HCT116 (cell line): ENCODE measurements around the gene MPP4. TPM values are rescaled to one million over a fixed set of nuclear protein-coding genes. Genes with fewer than 3 reads are reported as not detected.
A peak's percentile ranks its signal among the peaks of the same experiment; 100 is the strongest.

Experiments used
- ATAC-seq: fragments of 200-7000 bp; cut with Tn5 transposase; 2 replicates; pipeline ENCODE4 v1.9.1; 2020; ENCODE audit warnings: mild to moderate bottlenecking, moderate library complexity
- BruUV-seq: library from RNA; stranded (reverse); fragments of 400-500 nt; replicated peaks from 2 replicates; lab custom pipeline; 2021; lab: Mats Ljungman, UMichigan
- CTCF ChIA-PET: fragments of 300-600 bp; sonication (Branson Sonifier 250); formaldehyde crosslinking; loops from one replicate; lab custom pipeline; 2021; ENCODE audit warnings: antibody characterized with exemption; lab: Charles Lee
- POLR2A ChIA-PET: fragments of 300-600, 350-600 bp; sonication (Branson Sonifier 250); formaldehyde crosslinking; loops from one replicate; lab custom pipeline; 2021; ENCODE audit warnings: antibody characterized with exemption; lab: Charles Lee
- RAD21 ChIA-PET, 2 experiments: fragments of 300-600 bp; sonication (Branson Sonifier 250); formaldehyde crosslinking; loops; one replicate each; lab custom pipeline; 2023; ENCODE audit warnings: low total read pairs in 2 of 2; ENCODE audit not compliant: uncharacterized antibody in 2 of 2, unreplicated experiment in 2 of 2, low non-redundant PET in 1 of 2; lab: Charles Lee
- DNase-seq: peaks from one replicate; pipeline ENCODE4 v3.0.0-alpha.2; 2010; ENCODE audit warnings: low read depth, low spot score
- H2AFZ ChIP-seq: fragments of 200-600 bp; shearing (Covaris generic), sonication (generic); 2 replicates; pipeline ENCODE4 v1.6.1; 2017; ENCODE audit warnings: low read depth, mixed run types, mixed read lengths, antibody characterized with exemption, low read length; ENCODE audit not compliant: poor library complexity, severe bottlenecking
- H3K27ac ChIP-seq: 2 replicates; pipeline ENCODE4 v1.5.1; 2012; ENCODE audit warnings: low read depth, low read length
- H3K27me3 ChIP-seq: fragments of 200-600 bp; sonication (generic); 2 replicates; pipeline ENCODE4 v1.6.1; 2016; ENCODE audit warnings: mixed run types, low read length, mixed read lengths; ENCODE audit not compliant: insufficient read depth
- H3K36me3 ChIP-seq, 2 experiments: fragments of 200-500 bp in 1 of 2; fragments of 200-600 bp in 1 of 2; sonication (Bioruptor generic) in 1 of 2; sonication (generic) in 1 of 2; 2 replicates each; pipeline versions ENCODE4 v1.5.1 to v1.6.1; 2014 to 2016; ENCODE audit warnings: low read length in 2 of 2, inconsistent platforms in 1 of 2, mixed read lengths in 1 of 2, mixed run types in 1 of 2; ENCODE audit not compliant: insufficient read depth in 2 of 2, control insufficient read depth in 1 of 2
- H3K4me1 ChIP-seq, 2 experiments: fragments of 200-600 bp in 1 of 2; sonication (generic) in 1 of 2; 2 replicates each; pipeline versions ENCODE4 v1.5.1 to v1.6.1; 2012 to 2017; ENCODE audit warnings: low read length in 2 of 2, inconsistent platforms in 1 of 2, mild to moderate bottlenecking in 1 of 2, mixed read lengths in 1 of 2, mixed run types in 1 of 2, moderate library complexity in 1 of 2; ENCODE audit not compliant: insufficient read depth in 2 of 2, control insufficient read depth in 1 of 2
- H3K4me2 ChIP-seq: fragments of 200-600 bp; sonication (generic); 2 replicates; pipeline ENCODE4 v1.6.1; 2017; ENCODE audit warnings: mixed run types, low read length, mixed read lengths
- H3K4me3 ChIP-seq, 2 experiments: fragments of 200-600 bp in 1 of 2; sonication (generic) in 1 of 2; replicated peaks in 1 of 2; 2 replicates each; pipeline ENCODE4 v1.5.1; 2011 to 2016; ENCODE audit warnings: low read length in 2 of 2, control low read depth in 1 of 2, low read depth in 1 of 2, mild to moderate bottlenecking in 1 of 2, mixed read lengths in 1 of 2, mixed run types in 1 of 2
- H3K79me2 ChIP-seq: fragments of 200-600 bp; sonication (generic); 2 replicates; pipeline ENCODE4 v1.6.1; 2017; ENCODE audit warnings: mild to moderate bottlenecking, mixed run types, low read length, moderate library complexity, mixed read lengths; ENCODE audit not compliant: insufficient read depth
- H3K9ac ChIP-seq: fragments of 200-600 bp; sonication (generic); 2 replicates; pipeline ENCODE4 v1.6.1; 2016; ENCODE audit warnings: low read length, mixed read lengths
- H3K9me2 ChIP-seq: fragments of 200-600 bp; sonication (generic), shearing (Covaris generic); 2 replicates; pipeline ENCODE4 v1.6.1; 2017; ENCODE audit warnings: mixed run types, mild to moderate bottlenecking, moderate library complexity; ENCODE audit not compliant: insufficient read depth
- H3K9me3 ChIP-seq, 2 experiments: fragments of 200-500 bp in 1 of 2; fragments of 200-600 bp in 1 of 2; sonication (Bioruptor generic) in 1 of 2; sonication (generic) in 1 of 2; 2 replicates each; pipeline ENCODE4 v1.6.1; 2014 to 2017; ENCODE audit warnings: low read length in 2 of 2, mixed read lengths in 2 of 2, inconsistent platforms in 1 of 2, low read depth in 1 of 2, mild to moderate bottlenecking in 1 of 2, mixed run types in 1 of 2, moderate library complexity in 1 of 2; ENCODE audit not compliant: control insufficient read depth in 1 of 2, insufficient read depth in 1 of 2
- H4K20me1 ChIP-seq: fragments of 200-600 bp; sonication (generic), shearing (Covaris generic); 2 replicates; pipeline ENCODE4 v1.6.1; 2017; ENCODE audit warnings: mixed run types, mild to moderate bottlenecking, moderate library complexity; ENCODE audit not compliant: insufficient read depth
- ATF3 ChIP-seq: IDR thresholded peaks from 2 replicates; pipeline ENCODE4 v1.6.1; 2012
- CBX3 ChIP-seq: IDR thresholded peaks from 2 replicates; pipeline ENCODE4 v1.6.1; 2012; ENCODE audit warnings: low read depth
- EGR1 ChIP-seq: IDR thresholded peaks from 2 replicates; pipeline ENCODE4 v1.6.1; 2012; ENCODE audit warnings: low read depth
- ELF1 ChIP-seq: IDR thresholded peaks from 2 replicates; pipeline ENCODE4 v1.6.1; 2012; ENCODE audit warnings: low read depth, borderline replicate concordance
- EZH2 ChIP-seq: fragments of 200-600 bp; sonication (generic); IDR thresholded peaks from 2 replicates; pipeline ENCODE4 v1.6.1; 2017; ENCODE audit warnings: antibody characterized with exemption, mixed run types
- EZH2phosphoT487 ChIP-seq: fragments of 200-600 bp; IDR thresholded peaks from 2 replicates; pipeline ENCODE4 v1.6.1; 2018; ENCODE audit warnings: antibody characterized with exemption, borderline replicate concordance
- FOSL1 ChIP-seq: IDR thresholded peaks from 2 replicates; pipeline ENCODE4 v1.6.1; 2012; ENCODE audit warnings: low read depth
- MAX ChIP-seq: IDR thresholded peaks from 2 replicates; pipeline ENCODE4 v1.6.1; 2012
- POLR2A ChIP-seq: IDR thresholded peaks from 2 replicates; pipeline ENCODE4 v1.7.0; 2011; ENCODE audit warnings: borderline replicate concordance; ENCODE audit not compliant: insufficient read depth, insufficient read length; ENCODE audit errors: extremely low read depth
- POLR2AphosphoS5 ChIP-seq: IDR thresholded peaks from 2 replicates; pipeline ENCODE4 v1.6.1; 2011; ENCODE audit warnings: mild to moderate bottlenecking, low read depth, low read length, moderate library complexity
- REST ChIP-seq: IDR thresholded peaks from 2 replicates; pipeline ENCODE4 v1.6.1; 2012; ENCODE audit warnings: low read depth
- SIN3A ChIP-seq: IDR thresholded peaks from 2 replicates; pipeline ENCODE4 v1.6.1; 2012; ENCODE audit warnings: low read depth
- SRF ChIP-seq: IDR thresholded peaks from 2 replicates; pipeline ENCODE4 v1.6.1; 2012; ENCODE audit warnings: low read depth
- TCF7L2 ChIP-seq: IDR thresholded peaks from 2 replicates; pipeline ENCODE4 v1.7.0; 2011; ENCODE audit warnings: borderline replicate concordance, inconsistent platforms; ENCODE audit not compliant: insufficient read depth, insufficient read length; ENCODE audit errors: extremely low read depth
- YY1 ChIP-seq: IDR thresholded peaks from 2 replicates; pipeline ENCODE4 v1.6.1; 2011; ENCODE audit warnings: low read length, low read depth, moderate library complexity, mild to moderate bottlenecking; ENCODE audit not compliant: insufficient replicate concordance; ENCODE audit errors: extremely low read depth
- ZFX ChIP-seq: fragments of 450-650 bp; IDR thresholded peaks from 2 replicates; pipeline ENCODE4 v1.6.1; 2017
- ZNF274 ChIP-seq: fragments of 200-500 bp; sonication (Bioruptor generic); IDR thresholded peaks from 2 replicates; pipeline ENCODE4 v1.6.1; 2014; ENCODE audit warnings: mild to moderate bottlenecking, low read depth, low read length, inconsistent platforms
- intact Hi-C: fragments of 100-400 bp; cut with micrococcal nuclease; formaldehyde crosslinking; loops from 2 replicates; pipeline ENCODE4 v1.10.0; 2022
- total RNA-seq: library from RNA; stranded (reverse); gene quantifications from one replicate; pipeline ENCODE4 v1.2.1, GENCODE V29; 2021; ENCODE audit not compliant: unreplicated experiment

The MPP4 gene
- total RNA-seq, 1 experiment from 2014 or later: 0.32 TPM

GRCh38 chr2:201697899-201698298 lies 545 bp downstream of the MPP4 start (continued):
- TF ChIP-seq ELF1 (no peak), CBX3 (no peak), YY1 (no peak)

GRCh38 chr2:201696151-201696659 lies 2.2 kb downstream of the MPP4 start:
- no peaks in the 10 kb centered on the region for H3K9me3 ChIP-seq
- no peak for DNase-seq
- H3K4me1 ChIP-seq: peaks cover 10 to 32% of the 10 kb centered on the region in 2 experiments; a peak in 3 of 4 replicates
- ChIA-PET POLR2A (no interaction called here), CTCF (no interaction called here), RAD21 (no interaction called here)
- peaks cover 0 to 2% of the 10 kb centered on the region in 2 experiments; a peak in 1 of 4 replicates for H3K36me3 ChIP-seq
- BruUV-seq: no TSS peak
- TF ChIP-seq EGR1 (no peak), ELF1 (no peak)
- H3K4me2 ChIP-seq: no peak overlapping the region
- H3K9me2 ChIP-seq: no peaks in the 10 kb centered on the region
- H3K27me3 ChIP-seq: no peaks in the 10 kb centered on the region
- H3K4me3 ChIP-seq: no peak overlapping the region
- no peaks in the 10 kb centered on the region for H4K20me1 ChIP-seq
- intact Hi-C loops: no loop called here
- H2AFZ ChIP-seq: no peak overlapping the region
- peak; percentile 31; the same call in 1 of the 2 replicates for ATAC-seq
- H3K79me2 ChIP-seq: no peaks in the 10 kb centered on the region
- no peak overlapping the region for H3K27ac ChIP-seq
- H3K9ac ChIP-seq: no peak overlapping the region

- POLR2A ChIA-PET: no interaction called here
- Histone ChIP-seq H4K20me1 (no peaks in the 10 kb centered on the region), H2AFZ (no peak overlapping the region), H3K36me3 (no peaks in the 10 kb centered on the region), H3K79me2 (no peaks in the 10 kb centered on the region), H3K9me3 (no peaks in the 10 kb centered on the region), H3K4me1 (no peaks in the 10 kb centered on the region), H3K27me3 (no peaks in the 10 kb centered on the region), H3K4me3 (no peak overlapping the region), H3K27ac (no peak overlapping the region), H3K9ac (no peak overlapping the region), H3K9me2 (no peaks in the 10 kb centered on the region), H3K4me2 (no peak overlapping the region)
- RAD21 ChIA-PET: no interaction called here
- intact Hi-C loops: no loop called here
- DNase-seq (no peak), ATAC-seq (no peak)
- BruUV-seq: no TSS peak
- CTCF ChIA-PET: no interaction called here
- no peak for TF ChIP-seq ZFX
- TF ChIP-seq FOSL1: no peak
- no peak for TF ChIP-seq ELF1
- TF ChIP-seq YY1: no peak
- TF ChIP-seq EZH2: no peak
- TF ChIP-seq REST: no peak
- no peak for TF ChIP-seq ATF3
- TF ChIP-seq TCF7L2: no peak
- TF ChIP-seq EZH2phosphoT487: no peak
- TF ChIP-seq SIN3A: no peak
- no peak for TF ChIP-seq MAX
- no peak for TF ChIP-seq SRF
- TF ChIP-seq POLR2AphosphoS5: no peak
- TF ChIP-seq POLR2A: no peak
- TF ChIP-seq EGR1: no peak
- no peak for TF ChIP-seq ZNF274
Measured at GRCh38 chr2:201685156-201685555, 13.3 kb downstream of the MPP4 start.
